HCT116 (cell line): ENCODE data around the gene SEC22C. TPM values are rescaled to one million over a fixed set of nuclear protein-coding genes. Genes with fewer than 3 reads are reported as not detected.

Source experiments
- ATAC-seq: fragments of 200-7000 bp; cut with Tn5 transposase; 2 replicates; pipeline ENCODE4 v1.9.1; 2020; ENCODE audit warnings: mild to moderate bottlenecking, moderate library complexity
- BruUV-seq: library from RNA; stranded (reverse); fragments of 400-500 nt; replicated peaks from 2 replicates; lab custom pipeline; 2021; lab: Mats Ljungman, UMichigan
- CTCF ChIA-PET: fragments of 300-600 bp; sonication (Branson Sonifier 250); formaldehyde crosslinking; loops from one replicate; lab custom pipeline; 2021; ENCODE audit warnings: antibody characterized with exemption; lab: Charles Lee
- POLR2A ChIA-PET: fragments of 300-600, 350-600 bp; sonication (Branson Sonifier 250); formaldehyde crosslinking; loops from one replicate; lab custom pipeline; 2021; ENCODE audit warnings: antibody characterized with exemption; lab: Charles Lee
- RAD21 ChIA-PET, 2 experiments: fragments of 300-600 bp; sonication (Branson Sonifier 250); formaldehyde crosslinking; loops; one replicate each; lab custom pipeline; 2023; ENCODE audit warnings: low total read pairs in 2 of 2; ENCODE audit not compliant: uncharacterized antibody in 2 of 2, unreplicated experiment in 2 of 2, low non-redundant PET in 1 of 2; lab: Charles Lee
- DNase-seq: peaks from one replicate; pipeline ENCODE4 v3.0.0-alpha.2; 2010; ENCODE audit warnings: low read depth, low spot score
- H2AFZ ChIP-seq: fragments of 200-600 bp; shearing (Covaris generic), sonication (generic); 2 replicates; pipeline ENCODE4 v1.6.1; 2017; ENCODE audit warnings: low read depth, mixed run types, mixed read lengths, antibody characterized with exemption, low read length; ENCODE audit not compliant: poor library complexity, severe bottlenecking
- H3K27ac ChIP-seq: 2 replicates; pipeline ENCODE4 v1.5.1; 2012; ENCODE audit warnings: low read depth, low read length
- H3K27me3 ChIP-seq: fragments of 200-600 bp; sonication (generic); 2 replicates; pipeline ENCODE4 v1.6.1; 2016; ENCODE audit warnings: mixed run types, low read length, mixed read lengths; ENCODE audit not compliant: insufficient read depth
- H3K36me3 ChIP-seq, 2 experiments: fragments of 200-500 bp in 1 of 2; fragments of 200-600 bp in 1 of 2; sonication (Bioruptor generic) in 1 of 2; sonication (generic) in 1 of 2; 2 replicates each; pipeline versions ENCODE4 v1.5.1 to v1.6.1; 2014 to 2016; ENCODE audit warnings: low read length in 2 of 2, inconsistent platforms in 1 of 2, mixed read lengths in 1 of 2, mixed run types in 1 of 2; ENCODE audit not compliant: insufficient read depth in 2 of 2, control insufficient read depth in 1 of 2
- H3K4me1 ChIP-seq, 2 experiments: fragments of 200-600 bp in 1 of 2; sonication (generic) in 1 of 2; 2 replicates each; pipeline versions ENCODE4 v1.5.1 to v1.6.1; 2012 to 2017; ENCODE audit warnings: low read length in 2 of 2, inconsistent platforms in 1 of 2, mild to moderate bottlenecking in 1 of 2, mixed read lengths in 1 of 2, mixed run types in 1 of 2, moderate library complexity in 1 of 2; ENCODE audit not compliant: insufficient read depth in 2 of 2, control insufficient read depth in 1 of 2
- H3K4me2 ChIP-seq: fragments of 200-600 bp; sonication (generic); 2 replicates; pipeline ENCODE4 v1.6.1; 2017; ENCODE audit warnings: mixed run types, low read length, mixed read lengths
- H3K4me3 ChIP-seq, 2 experiments: fragments of 200-600 bp in 1 of 2; sonication (generic) in 1 of 2; replicated peaks in 1 of 2; 2 replicates each; pipeline ENCODE4 v1.5.1; 2011 to 2016; ENCODE audit warnings: low read length in 2 of 2, control low read depth in 1 of 2, low read depth in 1 of 2, mild to moderate bottlenecking in 1 of 2, mixed read lengths in 1 of 2, mixed run types in 1 of 2
- H3K79me2 ChIP-seq: fragments of 200-600 bp; sonication (generic); 2 replicates; pipeline ENCODE4 v1.6.1; 2017; ENCODE audit warnings: mild to moderate bottlenecking, mixed run types, low read length, moderate library complexity, mixed read lengths; ENCODE audit not compliant: insufficient read depth
- H3K9ac ChIP-seq: fragments of 200-600 bp; sonication (generic); 2 replicates; pipeline ENCODE4 v1.6.1; 2016; ENCODE audit warnings: low read length, mixed read lengths
- H3K9me2 ChIP-seq: fragments of 200-600 bp; sonication (generic), shearing (Covaris generic); 2 replicates; pipeline ENCODE4 v1.6.1; 2017; ENCODE audit warnings: mixed run types, mild to moderate bottlenecking, moderate library complexity; ENCODE audit not compliant: insufficient read depth
- H3K9me3 ChIP-seq, 2 experiments: fragments of 200-500 bp in 1 of 2; fragments of 200-600 bp in 1 of 2; sonication (Bioruptor generic) in 1 of 2; sonication (generic) in 1 of 2; 2 replicates each; pipeline ENCODE4 v1.6.1; 2014 to 2017; ENCODE audit warnings: low read length in 2 of 2, mixed read lengths in 2 of 2, inconsistent platforms in 1 of 2, low read depth in 1 of 2, mild to moderate bottlenecking in 1 of 2, mixed run types in 1 of 2, moderate library complexity in 1 of 2; ENCODE audit not compliant: control insufficient read depth in 1 of 2, insufficient read depth in 1 of 2
- H4K20me1 ChIP-seq: fragments of 200-600 bp; sonication (generic), shearing (Covaris generic); 2 replicates; pipeline ENCODE4 v1.6.1; 2017; ENCODE audit warnings: mixed run types, mild to moderate bottlenecking, moderate library complexity; ENCODE audit not compliant: insufficient read depth
- CEBPB ChIP-seq: IDR thresholded peaks from 2 replicates; pipeline ENCODE4 v1.6.1; 2012; ENCODE audit warnings: low read depth
- CTCF ChIP-seq, 3 experiments: fragments of 200-600 bp in 1 of 3; sonication (generic) in 1 of 3; IDR thresholded peaks in 2 of 3; conservative IDR thresholded peaks in 1 of 3; 2 replicates each; pipeline ENCODE4 v1.5.1; 2012 to 2017; ENCODE audit warnings: low read depth in 2 of 3, low read length in 2 of 3, antibody characterized with exemption in 1 of 3, borderline replicate concordance in 1 of 3, control low read depth in 1 of 3, mild to moderate bottlenecking in 1 of 3, mixed read lengths in 1 of 3, mixed run types in 1 of 3, moderate library complexity in 1 of 3; ENCODE audit not compliant: insufficient read depth in 1 of 3
- EGR1 ChIP-seq: IDR thresholded peaks from 2 replicates; pipeline ENCODE4 v1.6.1; 2012; ENCODE audit warnings: low read depth
- EZH2phosphoT487 ChIP-seq: fragments of 200-600 bp; IDR thresholded peaks from 2 replicates; pipeline ENCODE4 v1.6.1; 2018; ENCODE audit warnings: antibody characterized with exemption, borderline replicate concordance
- FOSL1 ChIP-seq: IDR thresholded peaks from 2 replicates; pipeline ENCODE4 v1.6.1; 2012; ENCODE audit warnings: low read depth
- JUND ChIP-seq: IDR thresholded peaks from 2 replicates; pipeline ENCODE4 v1.6.1; 2012
- POLR2A ChIP-seq: IDR thresholded peaks from 2 replicates; pipeline ENCODE4 v1.7.0; 2011; ENCODE audit warnings: borderline replicate concordance; ENCODE audit not compliant: insufficient read depth, insufficient read length; ENCODE audit errors: extremely low read depth
- POLR2AphosphoS5 ChIP-seq: IDR thresholded peaks from 2 replicates; pipeline ENCODE4 v1.6.1; 2011; ENCODE audit warnings: mild to moderate bottlenecking, low read depth, low read length, moderate library complexity
- RAD21 ChIP-seq: IDR thresholded peaks from 2 replicates; pipeline ENCODE4 v1.6.1; 2012; ENCODE audit warnings: low read depth, mild to moderate bottlenecking
- SP1 ChIP-seq: IDR thresholded peaks from 2 replicates; pipeline ENCODE4 v1.6.1; 2012; ENCODE audit warnings: low read depth
- YY1 ChIP-seq: IDR thresholded peaks from 2 replicates; pipeline ENCODE4 v1.6.1; 2011; ENCODE audit warnings: low read length, low read depth, moderate library complexity, mild to moderate bottlenecking; ENCODE audit not compliant: insufficient replicate concordance; ENCODE audit errors: extremely low read depth
- ZFX ChIP-seq: fragments of 450-650 bp; IDR thresholded peaks from 2 replicates; pipeline ENCODE4 v1.6.1; 2017
- ZNF274 ChIP-seq: fragments of 200-500 bp; sonication (Bioruptor generic); IDR thresholded peaks from 2 replicates; pipeline ENCODE4 v1.6.1; 2014; ENCODE audit warnings: mild to moderate bottlenecking, low read depth, low read length, inconsistent platforms
- intact Hi-C: fragments of 100-400 bp; cut with micrococcal nuclease; formaldehyde crosslinking; loops from 2 replicates; pipeline ENCODE4 v1.10.0; 2022
- total RNA-seq: library from RNA; stranded (reverse); gene quantifications from one replicate; pipeline ENCODE4 v1.2.1, GENCODE V29; 2021; ENCODE audit not compliant: unreplicated experiment

SEC22C gene
- total RNA-seq, 1 experiment from 2014 or later: 43.4 TPM

GRCh38 chr3:42602961-42603360 is 21.2 kb upstream of the SEC22C start:
- DNase-seq: no peak
- POLR2A ChIA-PET: interaction anchor here (1.0 kb wide), 1 partner anchor 10 kb away, joined by 5 read pairs; no protein-coding TSS in a partner anchor
- H3K27ac ChIP-seq: no peak overlapping the region
- H4K20me1 ChIP-seq: no peaks in the 10 kb centered on the region
- no peaks in the 10 kb centered on the region for H3K9me2 ChIP-seq
- H2AFZ ChIP-seq: no peak overlapping the region
- no peak overlapping the region for H3K4me2 ChIP-seq
- H3K9me3 ChIP-seq: no peaks in the 10 kb centered on the region
- ATAC-seq: no peak
- CTCF ChIA-PET: no interaction called here
- no peak overlapping the region for H3K9ac ChIP-seq
- TF ChIP-seq POLR2AphosphoS5: no peak
- no peak for TF ChIP-seq EGR1
- no peak for TF ChIP-seq POLR2A
- no peak for TF ChIP-seq ZFX
- TF ChIP-seq CEBPB: no peak
- TF ChIP-seq SP1: no peak
- TF ChIP-seq ZNF274: no peak
- no peak for TF ChIP-seq EZH2phosphoT487
- TF ChIP-seq YY1: no peak
- TF ChIP-seq, all 23 proteins: peak for 0
- RAD21 ChIA-PET: no interaction called here
- intact Hi-C loops: loop anchor here (5.0 kb wide), 1 partner anchor 49 kb away; the partner anchor contains the start of gene ZBTB47
- Histone ChIP-seq H3K36me3 (no peaks in the 10 kb centered on the region), H3K4me1 (peaks cover 7 to 30% of the 10 kb centered on the region in 2 experiments; a peak in 3 of 4 replicates), H3K79me2 (peaks cover 72% of the 10 kb centered on the region), H3K27me3 (no peaks in the 10 kb centered on the region), H3K4me3 (no peak overlapping the region)
- BruUV-seq: no TSS peak

- H3K4me2 ChIP-seq: peak overlapping the region; percentile 89
- intact Hi-C loops: loop anchor here (5.0 kb wide), 1 partner anchor 50 kb away; the partner anchor contains the start of gene ZBTB47
- H3K36me3 ChIP-seq: no peaks in the 10 kb centered on the region
- CTCF ChIA-PET: interaction anchor here (1.3 kb wide), 1 partner anchor 24 kb away, joined by 3 read pairs; no protein-coding TSS in a partner anchor
- no peaks in the 10 kb centered on the region for H3K9me3 ChIP-seq
- H3K4me1 ChIP-seq: peaks cover 7 to 30% of the 10 kb centered on the region in 2 experiments; a peak in 3 of 4 replicates
- no peaks in the 10 kb centered on the region for H4K20me1 ChIP-seq
- DNase-seq (no peak), ATAC-seq (no peak)
- H3K27me3 ChIP-seq: no peaks in the 10 kb centered on the region
- RAD21 ChIA-PET: no interaction called here
- H3K9me2 ChIP-seq: no peaks in the 10 kb centered on the region
- 0 out of 2 replicates have a peak, but pooled peaks have one; percentile 19 for TF ChIP-seq CEBPB
- TF ChIP-seq JUND: no peak
- no peak for TF ChIP-seq FOSL1
- 0 out of 6 replicates have a peak, but pooled peaks of 1 of the 3 experiments have one; percentile 19 for TF ChIP-seq CTCF (IDR thresholded peaks at IDR 0.05 in 2 of 3, conservative IDR thresholded peaks at IDR 0.05 in 1 of 3; ENCODE audit: borderline replicate concordance in 1 of 3, insufficient read depth in 1 of 3, low read depth in 2 of 3, low read length in 2 of 3)
- peak; percentile 26; the same call in 1 of the 2 replicates for TF ChIP-seq RAD21
- peak overlapping the region; percentile 89 for H3K9ac ChIP-seq
- peaks cover 63% of the 10 kb centered on the region for H3K79me2 ChIP-seq
- peak overlapping the region; percentile 75 to 85 for H3K4me3 ChIP-seq
- POLR2A ChIA-PET: interaction anchor here (1.2 kb wide), 1 partner anchor 9 kb away, joined by 3 read pairs; no protein-coding TSS in a partner anchor
- peak overlapping the region; percentile 81; the same call in 1 of the 2 replicates for H3K27ac ChIP-seq
- BruUV-seq: TSS peak; percentile 53
- H2AFZ ChIP-seq: no peak overlapping the region
Measured at GRCh38 chr3:42601896-42602581, 20.3 kb upstream of the SEC22C start.
